GM12878 (cell line): Measurements from ENCODE around the gene TMC8. TPM values are rescaled to one million over a fixed set of nuclear protein-coding genes. Genes with fewer than 3 reads are reported as not detected.

ENCODE experiments used
- ATF3 ChIP-seq: IDR thresholded peaks from 2 replicates; pipeline ENCODE4 v1.6.1; 2011; ENCODE audit warnings: low read depth, mild to moderate bottlenecking, low read length, moderate library complexity, borderline replicate concordance; ENCODE audit errors: extremely low read depth
- BMI1 ChIP-seq: fragments of 450-650 bp; IDR thresholded peaks from 2 replicates; pipeline ENCODE4 v1.6.1; 2016; ENCODE audit warnings: mild to moderate bottlenecking, moderate library complexity, borderline replicate concordance
- CREM ChIP-seq: IDR thresholded peaks from 2 replicates; pipeline ENCODE4 v1.6.1; 2014; ENCODE audit warnings: antibody characterized with exemption, low read depth
- DPF2 ChIP-seq: fragments of 450-650 bp; IDR thresholded peaks from 2 replicates; pipeline ENCODE4 v1.6.1; 2017; ENCODE audit warnings: mild to moderate bottlenecking
- PBX3 ChIP-seq: IDR thresholded peaks from 2 replicates; pipeline ENCODE4 v1.6.1; 2011; ENCODE audit warnings: mild to moderate bottlenecking, low read depth, low read length, moderate library complexity; ENCODE audit not compliant: insufficient replicate concordance
- SIX5 ChIP-seq: IDR thresholded peaks from 2 replicates; pipeline ENCODE4 v1.6.1; 2011; ENCODE audit warnings: mild to moderate bottlenecking, low read depth, low read length, moderate library complexity; ENCODE audit not compliant: severe bottlenecking
- SKIL ChIP-seq: fragments of 450-650 bp; IDR thresholded peaks from 2 replicates; pipeline ENCODE4 v1.6.1; 2017; ENCODE audit warnings: mild to moderate bottlenecking, low read depth, inconsistent platforms; ENCODE audit not compliant: poor library complexity, severe bottlenecking
- ZBTB4 ChIP-seq: fragments of 450-650 bp; formaldehyde crosslinking; IDR thresholded peaks from 2 replicates; pipeline ENCODE4 v1.4.0; 2022; ENCODE audit warnings: mild to moderate bottlenecking, moderate library complexity
- ZSCAN29 ChIP-seq: fragments of 450-650 bp; IDR thresholded peaks from 2 replicates; pipeline ENCODE4 v1.6.1; 2017; ENCODE audit warnings: mild to moderate bottlenecking, moderate library complexity
- polyA plus RNA-seq, 11 experiments: library from polyadenylated mRNA; depleted of rRNA in 4 of 11; unstranded in 6 of 11; stranded (reverse) in 5 of 11; fragments of >200 nt; fragmentation: Nextera tagmentation in 4 of 11; fragmentation: Illumina TruSeq in 1 of 11; extraction: Ambion mirVana in 4 of 11; extraction: Trizol in 1 of 11; gene quantifications; 1 replicate in 1 of 11; 2 replicates in 10 of 11; pipeline versions ENCODE4 v1.2.1 to v1.2.3, GENCODE V29; 2011 to 2016; ENCODE audit warnings: inconsistent platforms in 2 of 11, missing spikeins in 2 of 11, low read depth in 1 of 11
- total RNA-seq, 4 experiments: library from RNA; depleted of rRNA in 3 of 4; stranded (reverse); fragments of >200 nt in 3 of 4; fragmentation: Illumina TruSeq in 1 of 4; extraction: Trizol in 1 of 4; gene quantifications; 2 replicates each; pipeline versions ENCODE4 v1.2.1 to v1.2.3, GENCODE V29; 2013 to 2021

TMC8 gene
- total and polyA plus RNA-seq, 10 of the 15 experiments (the other 5 are each of a cell fraction or from before 2014, with no cell fraction given): 2.7 to 128 (median 40.0) TPM

- no peak for TF ChIP-seq ZBTB4
- no peak for TF ChIP-seq ATF3
- no peak for TF ChIP-seq CREM
- no peak for TF ChIP-seq BMI1
- TF ChIP-seq SKIL: no peak
- TF ChIP-seq DPF2: no peak
- no peak for TF ChIP-seq SIX5
- TF ChIP-seq PBX3: no peak
- no peak for TF ChIP-seq ZSCAN29
These were observed 55.6 kb downstream of the TMC8 start (continued) for GRCh38 chr17:78185981-78186691.
